Activated naive CD4-positive, alpha-beta T cell treated with anti-CD3 and anti-CD28 coated beads, Interleukin-2, amount 50 U/mL, for 16 hours (primary cell): Measurements from ENCODE around the gene AP3D1.
"Not testable (repeated sequence)": the region's sequence is repeated elsewhere in the genome, so short reads cannot be mapped to it uniquely, and the experiment has no call there.

ENCODE experiments used
- DNase-seq: peaks from one replicate; pipeline ENCODE4 v3.0.0-alpha.2; 2020

The AP3D1 gene

GRCh38 chr19:2151339-2152229 lies at the start of gene AP3D1:
Gene AP3D1 (minus strand): TSS chr19:2151566. CDS start chr19:2151334, 232 bp downstream.
- DNase-seq, result peak; percentile 100

GRCh38 chr19:2200624-2201294 lies 49.4 kb upstream of the AP3D1 start:
- not testable (repeated sequence) for DNase-seq

GRCh38 chr19:2199861-2200623 lies 48.7 kb upstream of the AP3D1 start:
- DNase-seq, result no peak

GRCh38 chr19:2199215-2199614 lies 47.8 kb upstream of the AP3D1 start:
- DNase-seq, result no peak

GRCh38 chr19:2198317-2198716 lies 47.0 kb upstream of the AP3D1 start:
- no peak for DNase-seq

- DNase-seq, result no peak
Observed at GRCh38 chr19:2197270-2197669, 45.9 kb upstream of the AP3D1 start.

- DNase-seq, result no peak
Observed at GRCh38 chr19:2195914-2196313, 44.5 kb upstream of the AP3D1 start.

GRCh38 chr19:2195361-2195760 lies 44.0 kb upstream of the AP3D1 start:
- DNase-seq, result no peak

DNA sequence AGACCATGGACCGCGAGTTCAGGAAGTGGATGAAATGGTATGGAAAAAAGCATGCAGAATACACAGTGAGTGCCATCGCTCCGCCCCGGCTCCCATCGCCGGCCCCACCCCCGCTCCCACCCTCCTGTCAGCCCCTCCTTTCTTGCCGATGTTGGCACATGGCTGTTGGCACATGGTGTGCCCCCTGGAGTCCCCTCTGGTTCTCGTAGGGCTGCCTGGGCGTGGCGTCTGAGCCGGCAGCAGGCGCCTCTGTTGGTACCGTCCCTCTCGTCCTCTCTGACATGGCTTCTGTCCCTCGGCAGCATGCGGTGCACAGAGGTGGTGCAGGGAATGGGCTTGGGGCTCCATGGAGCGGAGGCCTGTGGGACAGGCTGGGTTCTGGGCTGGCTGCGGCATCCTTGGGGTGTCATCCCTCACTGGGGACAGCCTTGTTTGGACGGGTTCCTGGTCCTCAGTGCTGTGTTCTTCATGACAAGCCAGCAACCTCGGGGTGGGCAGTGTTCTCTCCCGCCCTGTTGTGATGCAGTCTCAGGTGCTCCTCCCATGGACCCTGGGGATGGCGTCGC lies 43.2 kb upstream of the AP3D1 start:
- DNase-seq, result no peak

GRCh38 chr19:2193807-2194206 lies 42.4 kb upstream of the AP3D1 start:
- no peak for DNase-seq

DNA sequence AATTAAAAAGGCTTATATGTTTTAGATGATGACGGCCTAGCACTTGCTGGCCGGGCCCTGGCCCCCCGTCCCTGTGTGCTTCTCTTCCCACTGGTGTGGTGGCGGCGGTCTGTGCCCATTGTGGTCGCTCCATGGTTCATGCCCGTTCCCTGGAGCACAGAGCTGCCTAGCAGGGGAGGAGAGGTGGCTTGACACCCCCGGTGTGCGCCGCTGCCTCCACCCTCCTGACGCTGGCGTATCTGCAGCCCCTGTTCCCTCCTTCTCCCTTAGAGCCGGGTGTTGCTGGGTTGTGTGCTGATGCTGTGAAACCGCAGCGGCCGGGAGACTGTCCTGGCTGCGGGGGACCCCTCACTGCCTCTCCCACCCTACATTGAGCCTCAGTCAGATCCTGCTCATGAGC lies 41.5 kb upstream of the AP3D1 start:
- DNase-seq, result no peak

DNA sequence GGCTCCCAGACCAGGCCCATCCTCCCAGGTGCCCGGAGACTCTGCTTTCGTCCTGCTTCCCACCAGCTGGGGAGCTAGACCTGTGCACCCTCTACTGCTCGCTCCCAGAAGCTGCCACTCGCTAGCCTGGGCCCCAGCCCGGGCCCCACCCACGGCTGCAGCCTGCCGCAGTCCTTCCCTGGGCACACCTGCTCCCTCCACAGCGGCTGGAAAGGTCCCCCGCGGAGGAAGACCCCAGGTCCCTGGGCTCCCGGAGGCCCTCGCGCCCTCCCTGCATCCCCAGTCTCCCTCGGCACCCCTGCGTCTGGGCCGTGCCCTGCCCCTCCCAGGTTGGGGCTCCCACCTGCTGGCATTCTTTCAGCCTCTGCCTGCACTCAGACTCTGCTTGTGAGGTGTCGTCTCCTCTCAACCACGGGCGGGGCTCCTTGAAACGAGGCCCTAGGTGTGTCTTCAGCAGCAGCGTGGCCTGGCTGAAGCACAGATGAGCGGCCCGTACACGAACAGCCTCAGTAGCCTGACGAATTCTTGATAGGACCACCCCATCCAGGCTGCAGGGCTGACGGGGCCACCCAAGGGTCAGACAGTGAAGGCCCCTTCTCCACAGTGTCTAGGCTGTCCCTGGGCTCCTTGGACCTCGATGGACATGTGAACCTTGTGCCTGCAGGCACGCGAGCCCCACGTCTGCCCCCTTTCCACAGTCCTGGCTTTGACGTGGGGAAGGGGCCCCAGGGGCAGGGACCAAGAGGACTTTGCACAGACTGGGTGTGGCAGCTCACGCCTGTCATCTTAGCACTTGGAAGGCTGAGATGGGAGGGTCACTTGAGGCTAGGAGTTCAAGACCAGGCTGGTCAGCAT lies 40.3 kb upstream of the AP3D1 start:
- no peak for DNase-seq

DNA sequence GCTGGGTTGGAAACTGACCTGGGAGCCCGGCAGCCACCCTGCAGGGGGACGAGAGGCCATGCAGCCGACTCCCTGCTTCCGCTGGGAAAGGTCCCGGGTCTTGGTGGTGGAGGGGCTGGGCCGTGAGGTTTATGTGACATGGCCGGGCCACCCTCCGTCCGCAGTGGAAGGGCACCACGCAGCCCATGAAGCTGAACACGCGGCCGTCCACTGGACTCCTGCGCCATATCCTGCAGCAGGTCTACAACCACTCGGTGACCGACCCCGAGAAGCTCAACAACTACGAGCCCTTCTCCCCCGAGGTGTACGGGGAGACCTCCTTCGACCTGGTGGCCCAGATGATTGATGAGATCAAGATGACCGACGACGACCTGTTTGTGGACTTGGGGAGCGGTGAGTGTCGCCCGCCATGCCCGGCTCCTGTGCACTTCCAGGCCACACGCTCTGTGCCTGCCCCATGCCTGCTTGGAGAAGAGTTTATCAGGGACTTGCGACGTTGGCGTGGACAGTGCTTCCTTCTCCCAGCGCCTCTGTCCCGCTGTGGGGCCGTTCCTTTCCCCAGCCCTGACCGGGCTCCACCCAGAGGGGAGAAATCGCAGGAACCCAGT lies 39.6 kb upstream of the AP3D1 start:
- no peak for DNase-seq

- DNase-seq, result no peak
Observed at GRCh38 chr19:2189880-2190279, 38.5 kb upstream of the AP3D1 start.

DNA sequence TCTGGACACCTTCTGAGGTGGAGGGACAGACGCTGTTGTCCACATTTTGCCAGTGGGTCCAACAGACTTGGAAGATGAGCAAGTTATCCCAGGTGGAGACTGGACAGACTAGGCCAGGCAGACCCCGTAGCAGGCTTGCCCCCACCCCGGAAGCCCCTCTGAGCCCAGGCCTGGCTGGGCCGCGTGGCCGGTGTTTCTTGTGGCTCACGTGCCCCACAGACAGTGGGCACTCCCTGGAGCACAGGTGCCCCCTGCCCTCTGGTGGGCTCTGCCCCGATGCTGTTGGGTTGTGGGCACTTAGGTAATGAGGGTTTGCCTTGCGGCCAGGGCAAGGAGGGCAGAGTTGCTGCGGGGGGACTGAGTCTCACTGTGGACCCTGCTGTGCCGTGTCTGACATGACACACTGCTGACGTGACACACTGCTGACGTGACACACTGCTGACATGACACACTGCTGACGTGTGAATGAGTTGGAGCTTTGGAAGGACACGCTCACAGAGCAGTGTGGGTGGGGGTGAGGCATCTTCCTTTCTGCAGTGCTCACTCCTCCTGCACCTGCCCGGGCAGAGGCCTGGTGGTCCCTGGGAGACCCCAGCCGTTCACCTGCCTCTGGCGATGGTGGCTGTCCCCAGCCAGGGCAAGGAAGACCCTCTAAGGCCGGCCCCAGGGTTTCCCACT lies 37.5 kb upstream of the AP3D1 start:
- no peak for DNase-seq

- DNase-seq, result no peak
Observed at GRCh38 chr19:2187159-2187558, 35.8 kb upstream of the AP3D1 start.

GRCh38 chr19:2186071-2186846 lies 34.9 kb upstream of the AP3D1 start:
- no peak for DNase-seq

DNA sequence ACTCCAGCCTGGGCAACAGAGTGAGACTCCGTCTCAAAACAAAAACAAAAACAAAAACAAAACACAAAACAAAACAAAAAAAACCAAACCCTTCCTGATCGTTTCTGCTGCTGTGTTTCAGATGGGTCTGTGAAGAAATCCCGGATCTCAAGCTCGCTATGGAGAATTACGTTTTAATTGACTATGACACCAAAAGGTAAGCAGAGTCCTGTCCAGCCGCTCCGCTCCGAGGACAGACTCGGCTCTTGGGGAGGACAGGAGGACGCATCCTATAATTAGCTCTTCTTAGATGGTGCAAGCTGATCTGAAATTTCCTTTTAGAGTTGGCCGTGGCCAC lies 34.3 kb upstream of the AP3D1 start:
- no peak for DNase-seq

- no peak for DNase-seq
Observed at GRCh38 chr19:2184422-2184975, 33.1 kb upstream of the AP3D1 start.

- no peak for DNase-seq
Observed at GRCh38 chr19:2181633-2181997, 30.2 kb upstream of the AP3D1 start.
